AG09319 (cell line): ENCODE data around the gene SRRM4.
"Not testable (repeated sequence)": the region's sequence is repeated elsewhere in the genome, so short reads cannot be mapped to it uniquely, and the experiment has no call there.

Experiments used
- DNase-seq: peaks from one replicate; pipeline ENCODE4 v3.0.0-alpha.2; 2010; ENCODE audit warnings: low read depth; ENCODE audit errors: extremely low read depth
- TF ChIP-seq, protein P1 (sequence below): IDR thresholded peaks from 2 replicates; pipeline ENCODE4 v1.5.1; 2011; ENCODE audit warnings: low read depth, mild to moderate bottlenecking, inconsistent platforms, low read length, moderate library complexity

Gene SRRM4

DNA sequence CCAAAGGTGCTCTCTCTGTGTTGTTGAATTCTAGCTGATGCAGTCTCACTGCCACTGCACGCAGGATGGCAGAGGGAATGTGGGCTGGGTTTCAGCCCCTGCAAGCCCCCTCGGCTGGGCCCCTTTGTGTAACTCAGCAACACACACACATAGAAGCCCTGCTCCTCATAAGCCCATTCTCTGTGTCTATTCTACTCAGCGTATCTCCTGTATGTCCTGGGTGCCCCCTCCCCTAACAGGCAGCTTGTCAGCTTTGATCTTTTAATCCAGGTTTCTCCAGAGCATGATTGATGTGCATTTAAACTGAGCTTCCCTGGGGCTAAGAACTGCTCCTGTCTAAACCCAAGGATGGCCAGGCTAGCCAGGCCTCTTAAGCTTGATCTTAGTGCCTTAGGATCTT is 43.0 kb downstream of the SRRM4 start:
- DNase-seq, result no peak
- TF ChIP-seq, protein P1, sequence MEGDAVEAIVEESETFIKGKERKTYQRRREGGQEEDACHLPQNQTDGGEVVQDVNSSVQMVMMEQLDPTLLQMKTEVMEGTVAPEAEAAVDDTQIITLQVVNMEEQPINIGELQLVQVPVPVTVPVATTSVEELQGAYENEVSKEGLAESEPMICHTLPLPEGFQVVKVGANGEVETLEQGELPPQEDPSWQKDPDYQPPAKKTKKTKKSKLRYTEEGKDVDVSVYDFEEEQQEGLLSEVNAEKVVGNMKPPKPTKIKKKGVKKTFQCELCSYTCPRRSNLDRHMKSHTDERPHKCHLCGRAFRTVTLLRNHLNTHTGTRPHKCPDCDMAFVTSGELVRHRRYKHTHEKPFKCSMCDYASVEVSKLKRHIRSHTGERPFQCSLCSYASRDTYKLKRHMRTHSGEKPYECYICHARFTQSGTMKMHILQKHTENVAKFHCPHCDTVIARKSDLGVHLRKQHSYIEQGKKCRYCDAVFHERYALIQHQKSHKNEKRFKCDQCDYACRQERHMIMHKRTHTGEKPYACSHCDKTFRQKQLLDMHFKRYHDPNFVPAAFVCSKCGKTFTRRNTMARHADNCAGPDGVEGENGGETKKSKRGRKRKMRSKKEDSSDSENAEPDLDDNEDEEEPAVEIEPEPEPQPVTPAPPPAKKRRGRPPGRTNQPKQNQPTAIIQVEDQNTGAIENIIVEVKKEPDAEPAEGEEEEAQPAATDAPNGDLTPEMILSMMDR, result no peak

DNA sequence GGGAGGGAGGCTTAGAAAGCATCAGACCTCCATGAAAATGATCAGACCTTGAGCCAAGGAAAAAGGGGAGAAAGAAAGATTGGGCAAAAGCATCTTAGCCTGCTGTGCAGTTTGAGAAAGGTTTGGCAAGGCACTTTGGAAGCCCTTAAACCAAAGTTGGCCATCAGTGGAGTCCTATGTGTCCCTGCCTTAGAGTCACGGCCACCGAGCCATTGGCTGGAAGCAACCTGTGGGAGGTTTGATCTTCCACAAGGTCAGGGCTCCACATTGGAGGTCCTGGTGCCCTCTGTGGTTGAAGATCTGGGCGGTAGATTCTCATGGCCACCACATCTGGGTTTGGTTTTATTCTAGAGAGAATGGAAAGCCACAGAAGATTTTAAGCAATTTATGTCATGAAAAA is 44.4 kb downstream of the SRRM4 start:
- DNase-seq, result no peak

DNA sequence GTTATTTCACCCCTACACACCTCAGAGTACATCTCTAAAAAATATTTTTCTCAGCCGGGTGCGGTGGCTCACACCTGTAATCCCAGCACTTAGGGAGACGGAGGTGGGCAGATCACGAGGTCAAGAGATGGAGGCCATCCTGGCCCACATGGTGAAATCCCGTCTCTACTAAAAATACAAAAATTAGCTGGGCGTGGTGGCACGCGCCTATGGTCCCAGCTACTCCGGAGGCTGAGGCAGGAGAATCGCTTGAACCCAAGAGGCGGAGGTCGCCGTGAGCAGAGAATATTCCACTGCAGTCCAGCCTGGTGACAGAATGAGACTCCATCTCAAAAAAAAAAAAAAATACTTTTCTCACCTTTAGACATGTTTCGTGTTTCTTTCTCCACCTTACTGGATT is 52.0 kb downstream of the SRRM4 start:
- DNase-seq, result not testable (repeated sequence)

More for the DNA sequence above, 44.4 kb downstream of the SRRM4 start:
- TF ChIP-seq, protein P1, result no peak

DNA sequence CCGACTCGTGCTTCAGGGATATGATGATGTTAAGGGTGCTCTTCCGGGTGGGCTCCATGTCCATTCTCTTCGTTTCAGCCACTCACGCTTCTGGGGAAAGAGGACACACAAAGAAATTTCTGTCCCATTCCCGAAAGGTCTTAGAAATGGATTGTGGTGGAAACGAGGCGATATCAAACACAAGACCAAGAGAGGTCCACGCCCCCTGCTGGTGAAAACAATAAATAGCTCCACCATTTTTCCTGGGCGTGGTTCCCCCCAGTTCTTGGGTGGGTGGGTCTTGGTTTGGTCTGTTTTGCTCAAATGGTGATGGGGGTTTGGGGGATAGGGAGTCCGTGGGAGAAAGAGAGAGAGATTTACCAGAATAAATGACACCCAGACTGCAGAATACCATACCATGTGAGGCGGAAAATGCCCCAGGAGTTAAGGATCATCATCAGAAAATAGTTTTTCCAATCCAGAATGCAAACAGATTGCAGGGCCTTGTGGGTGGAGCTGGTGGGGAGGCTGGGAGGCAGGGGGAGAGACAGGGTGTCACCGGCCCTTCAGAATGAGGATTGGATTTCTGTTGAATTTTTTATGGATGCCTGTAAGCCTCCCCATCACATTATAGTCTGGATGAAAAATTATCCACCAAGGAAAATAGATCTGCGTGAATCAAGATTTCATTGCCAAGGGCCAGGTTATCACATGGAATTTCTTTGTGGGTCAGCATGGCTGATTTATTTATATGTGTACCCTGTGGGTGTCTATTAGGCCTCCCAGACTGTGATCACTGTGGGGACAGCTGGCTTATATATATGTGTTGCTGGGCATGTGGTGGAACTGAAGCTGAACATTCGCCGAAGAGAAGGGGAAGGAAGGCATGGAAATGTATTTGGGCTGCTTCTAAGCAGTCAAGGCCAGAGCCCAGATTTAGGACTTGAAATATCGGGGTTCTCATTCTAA is 55.8 kb downstream of the SRRM4 start:
- no peak for DNase-seq
- TF ChIP-seq, protein P1, result peak; percentile 27

DNA sequence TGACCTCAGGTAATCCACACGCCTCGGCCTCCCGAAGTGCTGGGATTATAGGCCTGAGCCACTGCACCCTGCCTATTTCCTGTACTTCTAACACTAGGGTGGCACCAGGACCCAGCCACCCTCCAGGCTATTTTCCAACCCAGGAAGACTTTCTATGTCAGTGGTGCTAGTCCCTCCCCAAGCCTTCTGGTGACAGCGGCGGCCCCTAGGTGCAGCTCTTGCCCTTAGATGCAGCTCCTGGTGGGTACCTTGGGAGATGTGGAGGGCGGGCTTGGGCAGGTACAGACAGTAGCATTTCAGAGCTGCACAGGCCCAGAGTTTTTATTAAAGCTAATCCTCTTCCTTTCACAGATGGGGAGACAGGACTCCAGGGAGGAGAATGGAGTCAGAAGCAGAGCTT is 62.8 kb downstream of the SRRM4 start:
- TF ChIP-seq, protein P1, result no peak
- DNase-seq, result no peak

DNA sequence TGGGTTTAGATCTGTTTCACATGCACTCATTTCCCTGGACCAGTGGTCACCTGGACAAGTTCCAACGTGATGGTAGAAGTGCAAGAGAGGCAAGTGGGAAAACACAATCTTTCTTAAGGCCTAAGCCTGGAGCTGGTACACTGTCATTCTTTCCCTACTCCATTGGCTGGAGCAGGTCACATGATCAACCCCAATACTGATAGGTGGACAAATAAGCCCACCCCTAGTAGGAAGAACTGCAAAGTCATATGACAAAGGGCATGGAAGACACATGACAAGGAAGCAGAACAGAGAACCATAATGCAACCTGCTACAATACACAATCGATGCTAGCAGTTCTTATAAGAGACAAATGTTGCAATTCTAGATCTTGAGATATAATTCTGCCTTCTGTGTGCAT is 66.3 kb downstream of the SRRM4 start:
- TF ChIP-seq, protein P1, result no peak
- DNase-seq, result no peak

DNA sequence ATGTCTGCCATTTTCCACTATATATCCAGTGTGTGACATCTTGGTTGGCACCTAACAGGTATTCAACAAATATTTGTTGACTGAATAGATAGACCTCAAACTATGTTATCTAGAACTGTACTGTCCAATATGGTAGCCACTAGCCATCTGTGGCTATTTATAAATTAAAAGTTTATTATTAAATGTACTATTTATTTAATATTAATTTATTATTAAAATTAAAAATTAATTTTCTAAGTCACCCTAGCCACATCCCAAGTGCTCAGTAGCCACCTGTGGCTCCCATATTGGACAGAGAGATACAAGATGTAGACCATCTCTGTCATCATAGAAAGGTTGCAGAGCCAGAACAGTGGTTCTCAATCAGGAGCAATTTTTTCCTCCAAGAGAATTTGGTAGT is 69.3 kb downstream of the SRRM4 start:
- DNase-seq, result no peak
- TF ChIP-seq, protein P1, result no peak
